ENCODE measurements around the gene KCNG4. TPM values are rescaled to one million over a fixed set of nuclear protein-coding genes. Genes with fewer than 3 reads are reported as not detected.

The KCNG4 gene
- total RNA-seq, 1 donor, result not detected

DNA sequence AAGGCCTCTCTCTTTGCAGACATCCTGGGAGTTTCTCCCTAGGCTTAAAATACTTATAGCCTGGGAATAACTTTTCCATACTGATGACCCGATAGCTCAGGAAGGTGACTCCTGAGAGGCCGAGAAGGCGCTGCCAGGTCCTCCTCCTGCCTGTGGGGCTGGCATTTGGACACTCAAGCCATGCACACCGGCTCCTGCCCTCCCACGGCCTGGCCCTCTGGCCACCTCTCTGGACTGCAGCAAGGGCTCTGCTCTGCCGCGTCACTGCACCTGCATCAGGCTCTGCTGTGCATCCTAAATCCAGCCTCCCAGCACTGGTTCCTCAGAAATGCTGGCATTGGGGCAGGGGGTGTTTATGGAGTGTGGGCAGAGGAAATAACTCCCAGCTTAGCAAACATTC is 14.2 kb downstream of the KCNG4 start:
- no peak overlapping the region for H3K27ac ChIP-seq (ENCODE audit: low read depth, low read length)
- no peaks in the 10 kb centered on the region for H3K9me3 ChIP-seq (ENCODE audit: low read depth, low read length)
- no peak overlapping the region for H2AFZ ChIP-seq (ENCODE audit: low read length)
- no peaks in the 10 kb centered on the region for H3K27me3 ChIP-seq (ENCODE audit: insufficient read depth, low read length)
- DNase-seq (ENCODE audit: insufficient read length, low spot score, missing footprints), result peak; percentile 69
- no peak overlapping the region for H3K4me3 ChIP-seq (ENCODE audit: insufficient read depth, low read length)
- H3K4me2 ChIP-seq (ENCODE audit: insufficient read depth, low read length), result no peak overlapping the region
- TF ChIP-seq, protein P1, sequence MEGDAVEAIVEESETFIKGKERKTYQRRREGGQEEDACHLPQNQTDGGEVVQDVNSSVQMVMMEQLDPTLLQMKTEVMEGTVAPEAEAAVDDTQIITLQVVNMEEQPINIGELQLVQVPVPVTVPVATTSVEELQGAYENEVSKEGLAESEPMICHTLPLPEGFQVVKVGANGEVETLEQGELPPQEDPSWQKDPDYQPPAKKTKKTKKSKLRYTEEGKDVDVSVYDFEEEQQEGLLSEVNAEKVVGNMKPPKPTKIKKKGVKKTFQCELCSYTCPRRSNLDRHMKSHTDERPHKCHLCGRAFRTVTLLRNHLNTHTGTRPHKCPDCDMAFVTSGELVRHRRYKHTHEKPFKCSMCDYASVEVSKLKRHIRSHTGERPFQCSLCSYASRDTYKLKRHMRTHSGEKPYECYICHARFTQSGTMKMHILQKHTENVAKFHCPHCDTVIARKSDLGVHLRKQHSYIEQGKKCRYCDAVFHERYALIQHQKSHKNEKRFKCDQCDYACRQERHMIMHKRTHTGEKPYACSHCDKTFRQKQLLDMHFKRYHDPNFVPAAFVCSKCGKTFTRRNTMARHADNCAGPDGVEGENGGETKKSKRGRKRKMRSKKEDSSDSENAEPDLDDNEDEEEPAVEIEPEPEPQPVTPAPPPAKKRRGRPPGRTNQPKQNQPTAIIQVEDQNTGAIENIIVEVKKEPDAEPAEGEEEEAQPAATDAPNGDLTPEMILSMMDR (IDR thresholded peaks at IDR 0.05; ENCODE audit: extremely low read depth, low read depth, low read length), result no peak
- H3K36me3 ChIP-seq (ENCODE audit: insufficient read depth, low read length), result no peaks in the 10 kb centered on the region
- H3K79me2 ChIP-seq (ENCODE audit: insufficient read depth, low read length), result no peaks in the 10 kb centered on the region
- peaks cover 11% of the 10 kb centered on the region for H3K4me1 ChIP-seq (ENCODE audit: insufficient read depth, low read length)
- no peaks in the 10 kb centered on the region for H4K20me1 ChIP-seq (ENCODE audit: insufficient read depth, low read length)

DNA sequence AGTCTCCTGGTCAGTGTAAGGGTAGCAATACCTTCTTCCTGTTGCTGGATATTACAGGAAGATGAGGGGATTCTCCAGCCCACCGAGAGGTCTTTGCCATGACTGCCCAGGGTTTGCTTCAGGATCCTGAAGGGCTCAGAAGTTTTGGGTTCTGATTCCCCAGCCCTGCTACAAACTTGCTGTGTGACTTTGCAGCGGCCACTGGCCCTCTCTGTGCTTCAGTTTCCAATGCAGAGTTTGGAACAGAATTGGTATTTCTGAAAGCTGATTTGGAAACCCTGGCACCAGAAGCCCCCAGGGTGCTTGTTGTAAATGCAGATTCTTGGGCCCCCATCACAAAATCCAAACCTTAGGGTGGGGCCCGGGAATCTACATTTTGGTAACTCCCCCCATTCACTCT is 14.7 kb downstream of the KCNG4 start:
- Histone ChIP-seq H2AFZ (ENCODE audit: low read length) (no peak overlapping the region), H3K4me2 (ENCODE audit: insufficient read depth, low read length) (no peak overlapping the region), H4K20me1 (ENCODE audit: insufficient read depth, low read length) (no peaks in the 10 kb centered on the region), H3K4me3 (ENCODE audit: insufficient read depth, low read length) (no peak overlapping the region), H3K79me2 (ENCODE audit: insufficient read depth, low read length) (no peaks in the 10 kb centered on the region), H3K27me3 (ENCODE audit: insufficient read depth, low read length) (no peaks in the 10 kb centered on the region), H3K27ac (ENCODE audit: low read depth, low read length) (no peak overlapping the region), H3K36me3 (ENCODE audit: insufficient read depth, low read length) (no peaks in the 10 kb centered on the region), H3K9me3 (ENCODE audit: low read depth, low read length) (no peaks in the 10 kb centered on the region), H3K4me1 (ENCODE audit: insufficient read depth, low read length) (peaks cover 11% of the 10 kb centered on the region)
- DNase-seq (ENCODE audit: insufficient read length, low spot score, missing footprints), result no peak
- TF ChIP-seq, protein P1 (IDR thresholded peaks at IDR 0.05; ENCODE audit: extremely low read depth, low read depth, low read length), result no peak

GRCh38 chr16:84224554-84224953 is 15.3 kb downstream of the KCNG4 start:
- H3K79me2 ChIP-seq (ENCODE audit: insufficient read depth, low read length), result no peaks in the 10 kb centered on the region
- H2AFZ ChIP-seq (ENCODE audit: low read length), result no peak overlapping the region
- DNase-seq (ENCODE audit: insufficient read length, low spot score, missing footprints), result peak; percentile 83
- no peaks in the 10 kb centered on the region for H3K9me3 ChIP-seq (ENCODE audit: low read depth, low read length)
- H3K4me1 ChIP-seq (ENCODE audit: insufficient read depth, low read length), result peaks cover 11% of the 10 kb centered on the region
- no peaks in the 10 kb centered on the region for H3K36me3 ChIP-seq (ENCODE audit: insufficient read depth, low read length)
- no peak overlapping the region for H3K4me2 ChIP-seq (ENCODE audit: insufficient read depth, low read length)
- TF ChIP-seq, protein P1 (IDR thresholded peaks at IDR 0.05; ENCODE audit: extremely low read depth, low read depth, low read length), result no peak
- H4K20me1 ChIP-seq (ENCODE audit: insufficient read depth, low read length), result no peaks in the 10 kb centered on the region
- no peaks in the 10 kb centered on the region for H3K27me3 ChIP-seq (ENCODE audit: insufficient read depth, low read length)
- no peak overlapping the region for H3K27ac ChIP-seq (ENCODE audit: low read depth, low read length)
- no peak overlapping the region for H3K4me3 ChIP-seq (ENCODE audit: insufficient read depth, low read length)

GRCh38 chr16:84223456-84223855 is 16.4 kb downstream of the KCNG4 start:
- DNase-seq (ENCODE audit: insufficient read length, low spot score, missing footprints), result no peak
- peaks cover 2% of the 10 kb centered on the region for H3K27me3 ChIP-seq (ENCODE audit: insufficient read depth, low read length)

More at GRCh38 chr16:84223456-84223855, 16.4 kb downstream of the KCNG4 start:
- H3K4me1 ChIP-seq (ENCODE audit: insufficient read depth, low read length), result peaks cover 6% of the 10 kb centered on the region
- no peaks in the 10 kb centered on the region for H3K9me3 ChIP-seq (ENCODE audit: low read depth, low read length)
- TF ChIP-seq, protein P1 (IDR thresholded peaks at IDR 0.05; ENCODE audit: extremely low read depth, low read depth, low read length), result no peak
- H2AFZ ChIP-seq (ENCODE audit: low read length), result no peak overlapping the region
- no peak overlapping the region for H3K27ac ChIP-seq (ENCODE audit: low read depth, low read length)
- no peaks in the 10 kb centered on the region for H3K79me2 ChIP-seq (ENCODE audit: insufficient read depth, low read length)
- H4K20me1 ChIP-seq (ENCODE audit: insufficient read depth, low read length), result no peaks in the 10 kb centered on the region
- H3K36me3 ChIP-seq (ENCODE audit: insufficient read depth, low read length), result no peaks in the 10 kb centered on the region
- H3K4me3 ChIP-seq (ENCODE audit: insufficient read depth, low read length), result no peak overlapping the region
- no peak overlapping the region for H3K4me2 ChIP-seq (ENCODE audit: insufficient read depth, low read length)
